ENCODE results near the gene XYLT1. TPM values are rescaled to one million over a fixed set of nuclear protein-coding genes. Genes with fewer than 3 reads are reported as not detected.
A peak's percentile ranks its signal among the peaks of the same experiment; 100 is the strongest.

Gene XYLT1
- total and polyA plus RNA-seq, 4 experiments from 2014 or later: 1.4 to 48.5 (median 24.5) TPM

DNA sequence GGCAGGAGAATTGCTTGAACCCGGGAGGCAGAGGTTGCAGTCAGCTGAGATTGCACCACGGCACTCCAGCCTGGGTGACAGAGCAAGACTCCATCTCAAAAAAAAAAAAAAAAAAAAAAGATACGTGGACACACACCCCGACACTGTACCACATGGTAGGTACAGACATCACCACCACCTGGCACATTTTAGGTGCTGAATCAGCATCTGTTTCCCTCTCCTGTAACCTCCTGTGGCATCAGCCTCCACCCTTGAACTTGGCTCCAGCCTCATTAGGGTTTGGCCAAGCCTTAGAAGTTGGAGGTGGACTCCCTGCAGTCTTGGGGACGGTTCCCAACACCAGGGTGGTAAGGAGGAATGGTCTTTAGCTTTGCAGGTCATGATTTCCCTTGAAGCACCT, 46.0 kb downstream of the XYLT1 start:
- intact Hi-C loops (cut with micrococcal nuclease): no loop called here
- H3K4me3 Mint-ChIP-seq: no peak overlapping the region
- CTCF ChIA-PET (ENCODE audit: partially characterized antibody): interaction anchor here (0.9 to 1.0 kb wide), 2 partner anchors 8 to 27 kb away, joined by 3 read pairs; no protein-coding TSS in a partner anchor
- H3K36me3 Mint-ChIP-seq: peaks cover 0 to 13% of the 10 kb centered on the region in 2 donors
- Histone ChIP-seq H3K36me3 (ENCODE audit: insufficient read depth, low read length) (no peaks in the 10 kb centered on the region), H3K4me1 (ENCODE audit: insufficient read depth, low read length) (no peaks in the 10 kb centered on the region), H3K27ac (ENCODE audit: low read depth, low read length) (no peak overlapping the region), H3K27me3 (ENCODE audit: insufficient read depth, low read length) (no peaks in the 10 kb centered on the region), H3K4me3 (ENCODE audit: low read length in 2 of 2) (no peak overlapping the region), H3K9me3 (ENCODE audit: control insufficient read depth in 1 of 2, low read length in 2 of 2) (no peaks in the 10 kb centered on the region)
- peaks cover 13 to 40% (median 21%) of the 10 kb centered on the region in 4 donors for H3K4me1 Mint-ChIP-seq
- H3K9me3 Mint-ChIP-seq: no peaks in the 10 kb centered on the region
- POLR2A ChIA-PET (ENCODE audit: partially characterized antibody): interaction anchor here (0.9 kb wide), 1 partner anchor 25 kb away, joined by 3 read pairs; no protein-coding TSS in a partner anchor
- DNase-seq: no peak
- H3K27me3 Mint-ChIP-seq: no peaks in the 10 kb centered on the region
- H3K27ac Mint-ChIP-seq: no peak overlapping the region

DNA sequence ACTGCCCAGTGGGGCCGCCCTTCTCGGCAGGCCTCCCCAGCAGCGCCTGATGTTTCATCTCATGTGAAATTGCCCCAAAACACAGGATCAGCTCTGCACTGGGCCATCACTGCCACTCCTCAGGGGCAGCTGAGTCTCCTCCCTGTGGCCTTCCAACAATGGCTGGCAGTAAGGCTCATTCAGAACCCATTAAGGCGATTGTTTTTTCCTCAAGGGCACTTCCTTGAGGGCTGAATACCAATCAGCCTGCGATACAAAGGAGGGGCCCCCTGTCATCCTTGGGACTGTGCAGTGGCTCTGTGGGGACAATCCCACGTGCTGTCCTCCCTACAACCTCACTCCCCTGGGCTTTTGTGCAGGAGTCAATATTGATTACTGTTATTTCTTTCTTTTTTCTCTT, 47.5 kb downstream of the XYLT1 start:
- no peaks in the 10 kb centered on the region for H3K27me3 Mint-ChIP-seq

DNA sequence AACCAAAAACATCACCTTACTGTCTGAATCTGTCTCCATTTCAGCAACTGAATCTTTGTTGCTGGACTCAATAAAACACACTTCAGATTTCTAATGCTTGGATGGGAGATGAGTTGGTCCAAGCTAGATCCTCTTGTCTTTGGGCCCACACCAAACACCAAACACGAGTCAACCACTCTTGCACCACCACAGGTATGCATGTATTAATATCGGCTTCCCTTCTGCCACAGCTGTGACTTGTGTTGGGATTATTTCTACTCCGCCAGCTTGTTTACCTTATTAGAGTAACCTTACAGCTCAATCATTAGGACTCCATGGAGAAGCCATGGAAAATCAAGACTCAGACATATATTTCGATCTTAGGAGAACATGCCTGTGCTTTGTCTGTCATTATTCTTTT, 49.9 kb downstream of the XYLT1 start:
- no peaks in the 10 kb centered on the region for H3K9me3 ChIP-seq (ENCODE audit: control insufficient read depth in 1 of 2, low read length in 2 of 2)
- no peak for DNase-seq
- H3K4me3 ChIP-seq (ENCODE audit: low read length in 2 of 2): no peak overlapping the region
- ChIA-PET POLR2A (ENCODE audit: partially characterized antibody) (interaction anchor here (0.7 to 1.6 kb wide), 3 partner anchors 41 to 61 kb away, joined by 3 to 4 read pairs (median 3); no protein-coding TSS in a partner anchor), CTCF (ENCODE audit: partially characterized antibody) (interaction anchor here (1.1 kb wide), 1 partner anchor 43 kb away, joined by 3 read pairs; no protein-coding TSS in a partner anchor)
- no peaks in the 10 kb centered on the region for H3K9me3 Mint-ChIP-seq
- no peak overlapping the region for H3K4me3 Mint-ChIP-seq
- H3K27me3 Mint-ChIP-seq: no peaks in the 10 kb centered on the region
- H3K36me3 Mint-ChIP-seq: peaks cover 0 to 2% of the 10 kb centered on the region in 2 donors
- no peaks in the 10 kb centered on the region for H3K36me3 ChIP-seq (ENCODE audit: insufficient read depth, low read length)
- H3K4me1 ChIP-seq (ENCODE audit: insufficient read depth, low read length): peaks cover 22% of the 10 kb centered on the region
- H3K27ac ChIP-seq (ENCODE audit: low read depth, low read length): no peak overlapping the region
- peak overlapping the region in 3 of 7 donors; percentile 25 to 64 (median 64) for H3K27ac Mint-ChIP-seq
- H3K4me1 Mint-ChIP-seq: peaks cover 26 to 46% (median 39%) of the 10 kb centered on the region in 4 donors
- intact Hi-C loops (cut with micrococcal nuclease): no loop called here
- no peaks in the 10 kb centered on the region for H3K27me3 ChIP-seq (ENCODE audit: insufficient read depth, low read length)

More for the DNA sequence above, 47.5 kb downstream of the XYLT1 start:
- no peaks in the 10 kb centered on the region for H3K36me3 ChIP-seq (ENCODE audit: insufficient read depth, low read length)
- no peaks in the 10 kb centered on the region for H3K9me3 ChIP-seq (ENCODE audit: control insufficient read depth in 1 of 2, low read length in 2 of 2)
- no peak for DNase-seq
- peak overlapping the region in 4 of 7 donors; percentile 9 to 70 (median 26) for H3K27ac Mint-ChIP-seq
- intact Hi-C loops (cut with micrococcal nuclease): no loop called here
- H3K27me3 ChIP-seq (ENCODE audit: insufficient read depth, low read length): no peaks in the 10 kb centered on the region
- peaks cover 13 to 37% (median 22%) of the 10 kb centered on the region in 4 donors for H3K4me1 Mint-ChIP-seq
- H3K9me3 Mint-ChIP-seq: no peaks in the 10 kb centered on the region
- ChIA-PET CTCF (ENCODE audit: partially characterized antibody) (no interaction called here), POLR2A (ENCODE audit: partially characterized antibody) (no interaction called here)
- no peak overlapping the region for H3K4me3 ChIP-seq (ENCODE audit: low read length in 2 of 2)
- no peak overlapping the region for H3K27ac ChIP-seq (ENCODE audit: low read depth, low read length)
- no peaks in the 10 kb centered on the region for H3K4me1 ChIP-seq (ENCODE audit: insufficient read depth, low read length)
- no peak overlapping the region for H3K4me3 Mint-ChIP-seq
- peaks cover 0 to 8% of the 10 kb centered on the region in 2 donors for H3K36me3 Mint-ChIP-seq

DNA sequence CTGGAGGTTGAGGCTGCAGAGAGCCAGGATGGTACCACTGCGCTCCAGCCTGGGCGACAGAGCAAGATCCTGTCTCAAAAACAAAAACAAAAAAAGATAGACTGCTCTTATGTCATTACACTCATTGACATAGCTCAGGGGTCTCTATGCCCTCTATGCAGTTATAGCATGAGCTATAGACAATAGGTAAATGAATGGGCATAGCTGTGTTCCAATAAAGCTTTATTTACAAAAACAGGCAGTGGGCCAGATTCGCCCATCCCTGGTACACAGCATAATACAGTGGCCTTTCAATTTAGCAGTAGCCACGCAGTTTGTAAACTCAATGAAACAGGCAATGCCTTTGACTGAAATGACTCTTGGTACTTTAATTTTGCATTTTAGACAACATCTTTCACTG, 51.5 kb downstream of the XYLT1 start:
- H3K4me3 ChIP-seq (ENCODE audit: low read length in 2 of 2): no peak overlapping the region
- no peaks in the 10 kb centered on the region for H3K27me3 ChIP-seq (ENCODE audit: insufficient read depth, low read length)
- Mint-ChIP-seq H3K9me3 (no peaks in the 10 kb centered on the region), H3K36me3 (no peaks in the 10 kb centered on the region), H3K27me3 (no peaks in the 10 kb centered on the region), H3K4me3 (no peak overlapping the region), H3K4me1 (peaks cover 34 to 52% (median 47%) of the 10 kb centered on the region in 4 donors), H3K27ac (peak overlapping the region in 2 of 7 donors; percentile 31 to 52)
- POLR2A ChIA-PET (ENCODE audit: partially characterized antibody): interaction anchor here (1.6 to 5.2 kb wide), 2 partner anchors 30 to 48 kb away, joined by 4 to 61 read pairs; no protein-coding TSS in a partner anchor
- no peaks in the 10 kb centered on the region for H3K36me3 ChIP-seq (ENCODE audit: insufficient read depth, low read length)
- CTCF ChIA-PET (ENCODE audit: partially characterized antibody): no interaction called here
- no peak overlapping the region for H3K27ac ChIP-seq (ENCODE audit: low read depth, low read length)
- no peaks in the 10 kb centered on the region for H3K9me3 ChIP-seq (ENCODE audit: control insufficient read depth in 1 of 2, low read length in 2 of 2)
- DNase-seq: no peak
- intact Hi-C loops (cut with micrococcal nuclease): loop anchor here (5.0 kb wide), 1 partner anchor 33 kb away; no protein-coding TSS in a partner anchor
- H3K4me1 ChIP-seq (ENCODE audit: insufficient read depth, low read length): peaks cover 31% of the 10 kb centered on the region

DNA sequence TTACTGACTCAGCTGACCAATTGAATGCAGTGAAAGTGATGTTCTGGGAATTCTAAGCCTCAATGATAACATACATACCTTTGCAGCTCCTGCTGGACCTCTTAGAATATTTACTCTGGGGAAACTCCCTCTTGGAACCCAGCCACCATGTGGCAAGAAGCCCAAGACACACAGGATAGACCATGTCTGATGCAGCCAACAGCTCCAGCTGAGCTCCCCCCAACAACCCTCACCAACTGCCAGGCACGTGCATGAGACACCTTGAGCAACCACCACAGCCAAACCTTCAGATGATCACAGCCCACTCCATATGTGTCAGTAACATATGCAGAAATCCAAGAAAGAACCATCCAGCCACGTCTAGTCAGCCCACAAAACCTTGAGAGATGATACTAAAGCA, 53.0 kb downstream of the XYLT1 start:
- no peaks in the 10 kb centered on the region for H3K36me3 Mint-ChIP-seq
- Histone ChIP-seq H3K4me1 (ENCODE audit: insufficient read depth, low read length) (peaks cover 39% of the 10 kb centered on the region), H3K4me3 (ENCODE audit: low read length in 2 of 2) (no peak overlapping the region), H3K9me3 (ENCODE audit: control insufficient read depth in 1 of 2, low read length in 2 of 2) (no peaks in the 10 kb centered on the region), H3K36me3 (ENCODE audit: insufficient read depth, low read length) (no peaks in the 10 kb centered on the region), H3K27ac (ENCODE audit: low read depth, low read length) (no peak overlapping the region), H3K27me3 (ENCODE audit: insufficient read depth, low read length) (no peaks in the 10 kb centered on the region)
- H3K4me1 Mint-ChIP-seq: peaks cover 36 to 60% (median 51%) of the 10 kb centered on the region in 4 donors
- no peaks in the 10 kb centered on the region for H3K27me3 Mint-ChIP-seq
- H3K9me3 Mint-ChIP-seq: peaks cover 0 to 4% (median 0%) of the 10 kb centered on the region in 8 donors
- DNase-seq: no peak
- POLR2A ChIA-PET (ENCODE audit: partially characterized antibody): interaction anchor here (0.6 to 5.2 kb wide), 9 partner anchors 9 to 79 kb away, joined by 3 to 61 read pairs (median 5); no protein-coding TSS in a partner anchor
- peak overlapping the region; percentile 6 to 95 (median 85) for H3K27ac Mint-ChIP-seq
- CTCF ChIA-PET (ENCODE audit: partially characterized antibody): interaction anchor here (0.6 to 4.0 kb wide), 8 partner anchors 16 to 223 kb away, joined by 3 to 38 read pairs (median 10); no protein-coding TSS in a partner anchor
- peak overlapping the region in 6 of 8 donors; percentile 10 to 93 (median 44) for H3K4me3 Mint-ChIP-seq
- intact Hi-C loops (cut with micrococcal nuclease): loop anchor here (2.0 to 5.0 kb wide), 3 partner anchors 15 to 49 kb away; no protein-coding TSS in a partner anchor

DNA sequence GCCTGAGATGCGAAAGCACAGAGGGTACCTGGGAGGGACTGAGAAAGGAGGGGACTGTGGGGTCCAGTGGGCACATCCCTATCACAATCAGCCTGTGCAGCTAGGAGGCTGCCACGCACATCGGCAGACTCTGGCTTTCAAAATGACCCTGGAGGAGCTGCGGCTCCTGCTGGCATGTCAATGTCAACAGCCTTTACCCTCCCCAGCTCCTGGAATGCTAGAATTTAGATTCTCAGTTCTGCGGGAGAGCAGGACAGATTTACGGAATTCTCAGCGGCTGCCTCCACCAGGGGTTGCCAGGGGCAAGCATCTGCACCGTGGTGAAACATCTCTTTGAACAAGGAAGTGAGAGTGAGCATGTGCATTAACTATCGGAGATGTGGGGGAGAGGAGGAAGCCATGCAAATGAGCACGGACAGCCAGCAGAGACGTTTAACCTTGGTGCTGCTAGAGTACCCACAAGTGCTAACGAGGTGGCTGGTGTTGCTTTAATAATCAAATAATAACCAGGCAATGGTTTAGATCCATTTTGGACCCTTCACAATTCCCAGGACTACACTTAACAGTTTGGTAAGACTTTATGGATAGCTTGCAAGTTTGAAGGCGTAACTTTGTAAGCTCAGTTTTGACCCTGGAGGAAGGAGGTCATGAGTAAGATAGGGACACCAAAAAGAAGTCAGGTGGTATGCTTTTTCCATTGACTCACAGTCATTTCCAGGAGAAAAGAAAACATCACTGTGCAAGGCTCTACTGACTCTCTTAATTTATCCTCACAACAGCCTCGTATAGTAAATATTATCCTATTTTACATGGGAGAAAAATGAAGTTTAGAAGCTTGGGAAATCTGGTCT, 54.1 kb downstream of the XYLT1 start:
- Histone ChIP-seq H3K27me3 (ENCODE audit: insufficient read depth, low read length) (no peaks in the 10 kb centered on the region), H3K36me3 (ENCODE audit: insufficient read depth, low read length) (no peaks in the 10 kb centered on the region), H3K4me3 (ENCODE audit: low read length in 2 of 2) (peak overlapping the region; percentile 37 to 58), H3K9me3 (ENCODE audit: control insufficient read depth in 1 of 2, low read length in 2 of 2) (no peaks in the 10 kb centered on the region), H3K27ac (ENCODE audit: low read depth, low read length) (peak overlapping the region; percentile 46), H3K4me1 (ENCODE audit: insufficient read depth, low read length) (peaks cover 45% of the 10 kb centered on the region)
- Mint-ChIP-seq H3K27ac (peak overlapping the region; percentile 82 to 95 (median 92)), H3K27me3 (no peaks in the 10 kb centered on the region), H3K4me3 (peak overlapping the region; percentile 80 to 93 (median 87)), H3K4me1 (peaks cover 41 to 70% (median 60%) of the 10 kb centered on the region in 4 donors), H3K9me3 (peaks cover 0 to 5% (median 0%) of the 10 kb centered on the region in 8 donors), H3K36me3 (no peaks in the 10 kb centered on the region)
- peak; percentile 61 to 69 (median 65) for DNase-seq
- ChIA-PET CTCF (ENCODE audit: partially characterized antibody) (interaction anchor here (0.7 to 4.0 kb wide), 26 partner anchors 8 to 222 kb away, joined by 3 to 38 read pairs (median 4); no protein-coding TSS in a partner anchor), POLR2A (ENCODE audit: partially characterized antibody) (interaction anchor here (0.7 to 5.2 kb wide), 19 partner anchors 10 to 69 kb away, joined by 3 to 61 read pairs (median 5); no protein-coding TSS in a partner anchor)
- intact Hi-C loops (cut with micrococcal nuclease): loop anchor here (1.0 to 5.0 kb wide), 4 partner anchors 14 to 52 kb away; no protein-coding TSS in a partner anchor
